Activated naive CD8-positive, alpha-beta T cell treated with anti-CD3 and anti-CD28 coated beads, Interleukin-2, amount 10 ng/mL, durations not matched to agents 7 days and 5 days (primary cell): ENCODE data around the gene SCN1B. TPM values are rescaled to one million over a fixed set of nuclear protein-coding genes. Genes with fewer than 3 reads are reported as not detected.

Source experiments
- ATAC-seq: fragments of 150-1000 bp; cut with Tn5 transposase; one replicate; pipeline ENCODE4 v1.10.0; 2021; ENCODE audit warnings: low read depth, moderate library complexity
- POLR2A ChIA-PET: fragments of 350-600 bp; sonication (Branson Sonifier 250); formaldehyde crosslinking; loops from one replicate; lab custom pipeline; 2021; ENCODE audit warnings: antibody characterized with exemption; lab: Charles Lee
- DNase-seq: peaks from one replicate; pipeline ENCODE4 v3.0.0; 2021
- H3K27ac Mint-ChIP-seq: one replicate; pipeline ENCODE4 v1.8.0; 2022; ENCODE audit warnings: mild to moderate bottlenecking, mixed read lengths
- H3K27me3 Mint-ChIP-seq: one replicate; pipeline ENCODE4 v1.8.0; 2022; ENCODE audit warnings: mild to moderate bottlenecking, moderate library complexity, mixed read lengths
- H3K36me3 Mint-ChIP-seq: one replicate; pipeline ENCODE4 v1.8.0; 2021; ENCODE audit warnings: mild to moderate bottlenecking, mixed read lengths
- H3K4me1 Mint-ChIP-seq: one replicate; pipeline ENCODE4 v1.8.0; 2021; ENCODE audit warnings: mixed read lengths
- H3K4me3 Mint-ChIP-seq: one replicate; pipeline ENCODE4 v1.8.0; 2022; ENCODE audit warnings: mild to moderate bottlenecking, moderate library complexity, mixed read lengths
- H3K9me3 Mint-ChIP-seq: one replicate; pipeline ENCODE4 v1.8.0; 2021; ENCODE audit warnings: mixed read lengths
- total RNA-seq, 2 experiments: library from RNA; stranded (reverse); gene quantifications; one replicate each; pipeline ENCODE4 v1.2.3, GENCODE V29; 2021

SCN1B gene
- total RNA-seq, 2 experiments from 2014 or later: 0.85 to 1.2 TPM

- no peaks in the 10 kb centered on the region for H3K4me1 Mint-ChIP-seq
- DNase-seq (no peak), ATAC-seq (no peak)
- no peak overlapping the region for H3K4me3 Mint-ChIP-seq
- H3K27me3 Mint-ChIP-seq: peaks cover 10% of the 10 kb centered on the region
- H3K9me3 Mint-ChIP-seq: no peaks in the 10 kb centered on the region
- H3K36me3 Mint-ChIP-seq: no peaks in the 10 kb centered on the region
- POLR2A ChIA-PET: no interaction called here
- no peak overlapping the region for H3K27ac Mint-ChIP-seq
These were observed 56.2 kb downstream of the SCN1B start for GRCh38 chr19:35086455-35086854.

DNA sequence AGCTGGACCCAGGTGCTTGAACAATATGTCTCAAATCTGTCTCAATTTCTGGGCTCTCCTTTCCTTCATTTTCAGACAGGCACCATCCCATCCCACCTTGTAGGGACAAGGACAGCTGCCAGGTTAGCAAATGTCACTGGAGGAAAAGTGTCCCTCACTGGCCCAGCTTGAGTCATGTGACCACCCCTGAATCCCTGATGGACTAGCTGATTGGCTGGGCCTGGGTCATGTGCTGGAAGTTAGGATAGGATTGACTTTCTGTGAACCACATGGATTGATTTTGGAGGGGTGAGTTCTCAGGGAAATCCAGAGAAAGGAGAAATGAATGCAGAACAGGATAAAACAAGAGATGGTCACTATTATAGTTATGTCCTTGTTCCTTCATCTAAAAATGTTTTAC lies 57.1 kb downstream of the SCN1B start:
- POLR2A ChIA-PET: no interaction called here
- ATAC-seq (no peak), DNase-seq (no peak)
- Mint-ChIP-seq H3K9me3 (no peaks in the 10 kb centered on the region), H3K36me3 (no peaks in the 10 kb centered on the region), H3K4me1 (no peaks in the 10 kb centered on the region), H3K27ac (no peak overlapping the region), H3K27me3 (peaks cover 10% of the 10 kb centered on the region), H3K4me3 (no peak overlapping the region)

GRCh38 chr19:35088131-35088913 lies 58.1 kb downstream of the SCN1B start:
- H3K4me3 Mint-ChIP-seq: no peak overlapping the region
- H3K9me3 Mint-ChIP-seq: no peaks in the 10 kb centered on the region
- DNase-seq (no peak), ATAC-seq (no peak)
- H3K36me3 Mint-ChIP-seq: no peaks in the 10 kb centered on the region
- no peaks in the 10 kb centered on the region for H3K4me1 Mint-ChIP-seq
- POLR2A ChIA-PET: no interaction called here
- H3K27ac Mint-ChIP-seq: no peak overlapping the region
- H3K27me3 Mint-ChIP-seq: peaks cover 14% of the 10 kb centered on the region

DNA sequence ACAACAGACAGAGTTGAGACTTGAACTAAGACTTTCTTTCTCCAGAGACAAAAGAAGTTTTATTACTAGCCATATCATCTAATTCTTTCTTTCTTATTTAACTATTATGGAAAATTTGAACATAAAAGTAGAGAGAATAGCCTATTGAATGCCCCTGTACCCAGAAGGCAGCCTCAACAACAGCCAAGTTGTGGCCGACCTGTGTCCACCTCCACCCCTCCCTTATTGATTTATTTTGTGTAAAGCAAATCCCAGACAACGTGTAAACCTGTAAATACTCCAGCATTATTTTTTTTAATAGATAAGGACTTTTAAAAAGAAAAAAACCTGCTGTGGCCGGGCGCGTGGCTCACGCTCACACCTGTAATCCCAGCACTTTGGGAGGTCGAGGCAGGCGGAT lies 59.3 kb downstream of the SCN1B start:
- Mint-ChIP-seq H3K27ac (no peak overlapping the region), H3K27me3 (peaks cover 16% of the 10 kb centered on the region), H3K9me3 (no peaks in the 10 kb centered on the region), H3K4me1 (no peaks in the 10 kb centered on the region), H3K4me3 (no peak overlapping the region), H3K36me3 (no peaks in the 10 kb centered on the region)
- no peak for DNase-seq
- POLR2A ChIA-PET: no interaction called here
- no peak for ATAC-seq

Other genes with a start within 250 kb of the SCN1B start
- 1 to 10 TPM; 5.7 to 5.9 TPM for gene ZNF30, start 103.6 kb upstream of the SCN1B start, total RNA-seq
- 10 to 100 TPM; 21.4 to 24.9 TPM for gene ZNF792, start 66.2 kb upstream of the SCN1B start, total RNA-seq
- 100 to 1,000 TPM; 173 to 187 TPM for gene GRAMD1A, start 30.1 kb upstream of the SCN1B start, total RNA-seq
- under 1 TPM in 1 of 2 experiments, not detected in 1; 0.20 TPM for gene HPN, start 11.3 kb downstream of the SCN1B start, total RNA-seq
- not detected for gene FXYD3, start 85.4 kb downstream of the SCN1B start, total RNA-seq
- under 1 TPM; 0.28 to 0.44 TPM for gene LGI4, start 104.6 kb downstream of the SCN1B start, total RNA-seq
- gene FXYD1, start 108.4 kb downstream of the SCN1B start, total RNA-seq: not detected
- 1 to 10 TPM; 5.3 to 6.5 TPM for gene FXYD7, start 112.8 kb downstream of the SCN1B start, total RNA-seq
- gene FXYD5, start 124.3 kb downstream of the SCN1B start, total RNA-seq: 100 to 1,000 TPM; 353 to 360 TPM
- not detected for gene FAM187B, start 198.3 kb downstream of the SCN1B start, total RNA-seq
- 10 to 100 TPM; 33.2 to 36.3 TPM for gene LSR, start 218.5 kb downstream of the SCN1B start, total RNA-seq
- gene USF2, start 238.5 kb downstream of the SCN1B start, total RNA-seq: 100 to 1,000 TPM; 149 to 159 TPM